ENCODE measurements around the gene ISCU. TPM values are rescaled to one million over a fixed set of nuclear protein-coding genes. Genes with fewer than 3 reads are reported as not detected.
A peak's percentile ranks its signal among the peaks of the same experiment; 100 is the strongest.
"Not testable (repeated sequence)": the region's sequence is repeated elsewhere in the genome, so short reads cannot be mapped to it uniquely, and the experiment has no call there.

The ISCU gene
- total RNA-seq, 2 donors from 2014 or later, result 66.1 to 85.3 TPM

DNA sequence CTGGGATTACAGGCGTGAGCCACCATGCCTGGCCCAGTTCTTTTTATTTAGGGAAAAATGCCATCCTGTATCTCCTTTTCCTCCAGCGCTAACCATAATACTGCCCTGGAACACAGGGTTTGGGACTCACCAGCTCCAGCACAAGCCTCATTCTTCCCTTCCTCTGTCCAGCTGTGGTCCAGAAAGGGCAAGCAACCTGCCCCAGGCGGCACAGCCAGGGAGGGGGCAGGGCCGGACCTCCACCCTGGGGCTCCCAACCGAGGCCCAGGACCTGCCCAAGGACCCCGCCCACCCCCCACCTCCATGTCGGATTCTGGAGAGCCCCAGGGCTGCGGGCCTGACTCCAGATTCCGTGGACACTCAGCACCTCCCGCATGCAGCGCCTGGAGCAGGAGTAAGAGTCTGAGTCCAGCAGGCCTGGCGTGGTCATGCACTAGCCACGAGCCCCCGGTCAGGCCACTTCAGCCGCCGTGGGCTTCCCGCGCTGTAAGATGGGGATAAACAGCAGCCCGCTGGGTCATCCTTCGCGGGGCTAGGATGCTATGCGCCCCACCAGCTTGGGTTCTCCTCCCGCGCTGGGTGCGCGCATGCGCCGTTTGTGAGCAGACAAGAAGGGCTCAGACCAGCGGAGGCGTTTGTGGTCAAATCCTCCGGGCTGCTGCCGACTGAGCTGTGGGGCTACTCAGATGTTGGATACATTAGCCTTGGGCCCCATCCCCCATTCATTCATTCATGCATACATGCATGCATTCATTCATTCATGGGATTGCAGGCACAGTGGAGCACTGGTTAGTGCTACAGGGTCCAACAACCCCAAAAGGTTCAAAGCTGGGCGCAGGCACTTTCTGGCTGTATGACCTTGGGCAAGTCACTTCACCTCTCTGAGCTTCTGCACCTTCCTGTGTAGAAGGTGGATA is 19.2 kb downstream of the ISCU start:
- Mint-ChIP-seq H3K27ac (no peak overlapping the region), H3K4me1 (ENCODE audit: low read depth in 2 of 2) (peaks cover 17% of the 10 kb centered on the region in 2 donors), H3K9me3 (peaks cover 11% of the 10 kb centered on the region), H3K4me3 (no peak overlapping the region), H3K27me3 (peaks cover 7% of the 10 kb centered on the region in 2 donors), H3K36me3 (peaks cover 12% of the 10 kb centered on the region)
- no peak for DNase-seq (ENCODE audit: low spot score)
- no peak for ATAC-seq

GRCh38 chr12:108582509-108582908 is 20.1 kb downstream of the ISCU start:
- H3K4me1 Mint-ChIP-seq (ENCODE audit: low read depth in 2 of 2), result peaks cover 14 to 17% of the 10 kb centered on the region in 2 donors
- no peak overlapping the region for H3K27ac Mint-ChIP-seq
- H3K4me3 Mint-ChIP-seq, result no peak overlapping the region
- peaks cover 12% of the 10 kb centered on the region for H3K36me3 Mint-ChIP-seq
- no peak for ATAC-seq
- H3K9me3 Mint-ChIP-seq, result peaks cover 11% of the 10 kb centered on the region
- peaks cover 4 to 7% of the 10 kb centered on the region in 2 donors for H3K27me3 Mint-ChIP-seq
- DNase-seq (ENCODE audit: low spot score), result peak; percentile 12

GRCh38 chr12:108582978-108583770 is 20.8 kb downstream of the ISCU start:
- Mint-ChIP-seq H3K4me1 (ENCODE audit: low read depth in 2 of 2) (peaks cover 14 to 15% of the 10 kb centered on the region in 2 donors), H3K27ac (no peak overlapping the region), H3K9me3 (peaks cover 10% of the 10 kb centered on the region), H3K27me3 (peaks cover 4 to 7% of the 10 kb centered on the region in 2 donors), H3K4me3 (no peak overlapping the region), H3K36me3 (peaks cover 12% of the 10 kb centered on the region)
- DNase-seq (ENCODE audit: low spot score), result peak; percentile 28
- ATAC-seq, result no peak

DNA sequence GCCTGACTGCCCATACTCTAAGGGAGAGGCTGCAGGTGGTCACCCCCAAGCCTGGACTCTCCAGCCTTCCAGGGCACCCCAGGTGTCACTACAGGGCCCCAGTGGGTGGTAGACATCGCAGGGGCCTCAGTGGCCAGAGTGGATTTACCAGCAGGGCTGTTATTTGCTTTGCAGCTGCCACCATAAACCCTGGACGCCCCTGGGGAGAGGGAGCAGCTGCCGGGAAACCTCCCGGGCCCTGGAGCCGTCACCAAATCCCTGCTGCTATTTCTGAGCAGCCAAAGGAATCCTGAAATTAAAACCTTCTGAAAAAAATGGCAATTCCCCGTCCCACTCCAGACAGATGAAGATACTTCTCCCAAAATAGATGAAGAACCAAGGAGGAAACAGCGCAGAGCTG is 21.6 kb downstream of the ISCU start:
- H3K4me3 Mint-ChIP-seq, result no peak overlapping the region
- peaks cover 2% of the 10 kb centered on the region for H3K9me3 Mint-ChIP-seq
- peaks cover 4 to 7% of the 10 kb centered on the region in 2 donors for H3K27me3 Mint-ChIP-seq
- no peak overlapping the region for H3K27ac Mint-ChIP-seq
- peak; percentile 39 for DNase-seq (ENCODE audit: low spot score)
- no peak for ATAC-seq
- H3K36me3 Mint-ChIP-seq, result peaks cover 4% of the 10 kb centered on the region
- peaks cover 6 to 7% of the 10 kb centered on the region in 2 donors for H3K4me1 Mint-ChIP-seq (ENCODE audit: low read depth in 2 of 2)

DNA sequence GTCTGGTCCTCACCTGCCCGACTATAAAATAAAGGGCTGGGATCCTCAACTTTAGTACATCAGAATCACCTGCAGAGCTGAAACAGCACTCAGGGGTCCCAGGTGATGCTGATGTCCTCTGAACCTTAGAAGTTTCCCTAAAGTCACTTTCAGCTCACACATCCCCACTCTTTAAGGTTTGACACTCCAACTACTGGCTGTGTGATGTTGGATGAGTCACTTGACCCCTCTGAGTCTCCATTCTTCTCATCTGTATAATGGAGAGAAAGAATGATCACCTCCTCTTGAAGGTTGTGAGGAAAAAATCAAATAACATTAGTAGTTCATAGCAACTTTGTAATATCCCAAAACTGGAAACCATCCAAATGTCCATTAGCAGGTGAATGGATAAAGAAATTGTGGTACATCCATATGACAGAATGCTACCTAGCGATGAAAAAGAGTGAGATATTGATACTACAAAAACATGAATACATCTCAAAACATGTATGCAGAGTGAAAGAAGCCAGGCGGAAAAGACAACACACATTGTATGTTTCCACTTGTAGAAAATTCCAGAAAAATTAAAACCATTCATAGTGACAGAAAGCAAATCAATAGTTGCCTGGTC is 22.2 kb downstream of the ISCU start:
- Mint-ChIP-seq H3K9me3 (no peaks in the 10 kb centered on the region), H3K4me1 (ENCODE audit: low read depth in 2 of 2) (peaks cover under 1% of the 10 kb centered on the region in 2 donors), H3K4me3 (no peak overlapping the region), H3K36me3 (no peaks in the 10 kb centered on the region), H3K27me3 (peaks cover 4 to 7% of the 10 kb centered on the region in 2 donors), H3K27ac (no peak overlapping the region)
- DNase-seq (ENCODE audit: low spot score), result peak; percentile 22
- no peak for ATAC-seq

GRCh38 chr12:108585864-108586263 is 23.5 kb downstream of the ISCU start:
- no peaks in the 10 kb centered on the region for H3K9me3 Mint-ChIP-seq
- H3K36me3 Mint-ChIP-seq, result no peaks in the 10 kb centered on the region
- H3K27me3 Mint-ChIP-seq, result peaks cover 4 to 7% of the 10 kb centered on the region in 2 donors
- H3K27ac Mint-ChIP-seq, result no peak overlapping the region
- DNase-seq (ENCODE audit: low spot score), result no peak
- no peaks in the 10 kb centered on the region for H3K4me1 Mint-ChIP-seq (ENCODE audit: low read depth in 2 of 2)
- ATAC-seq, result no peak
- H3K4me3 Mint-ChIP-seq, result no peak overlapping the region

DNA sequence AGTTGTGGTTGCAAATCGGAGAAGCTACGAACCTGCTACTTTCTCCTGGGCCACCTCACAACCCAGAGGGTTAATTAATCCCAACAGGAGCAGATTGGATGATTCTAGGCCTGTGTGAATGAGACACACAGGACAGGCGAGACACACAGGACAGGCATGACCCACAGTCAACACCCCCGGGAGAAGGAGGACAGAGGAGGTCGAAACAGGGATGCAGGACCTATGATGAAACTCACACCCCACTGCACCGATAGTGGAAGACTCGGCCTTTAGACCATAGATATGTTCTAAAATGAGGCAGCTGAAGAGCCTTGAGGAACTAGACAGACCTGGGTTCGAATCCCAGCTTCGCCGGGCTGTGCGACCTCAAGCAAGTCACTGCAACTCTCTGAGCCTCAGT is 23.9 kb downstream of the ISCU start:
- Mint-ChIP-seq H3K4me1 (ENCODE audit: low read depth in 2 of 2) (no peaks in the 10 kb centered on the region), H3K36me3 (no peaks in the 10 kb centered on the region), H3K27me3 (peaks cover 4 to 7% of the 10 kb centered on the region in 2 donors), H3K4me3 (no peak overlapping the region), H3K9me3 (no peaks in the 10 kb centered on the region), H3K27ac (no peak overlapping the region)
- DNase-seq (ENCODE audit: low spot score), result peak; percentile 35
- no peak for ATAC-seq

- DNase-seq (ENCODE audit: low spot score) (peak; percentile 16), ATAC-seq (no peak)
- Mint-ChIP-seq H3K36me3 (no peaks in the 10 kb centered on the region), H3K27ac (no peak overlapping the region), H3K9me3 (no peaks in the 10 kb centered on the region), H3K4me1 (ENCODE audit: low read depth in 2 of 2) (no peaks in the 10 kb centered on the region), H3K27me3 (peaks cover 4 to 7% of the 10 kb centered on the region in 2 donors), H3K4me3 (no peak overlapping the region)
Measured at GRCh38 chr12:108587826-108588225, 25.4 kb downstream of the ISCU start.

GRCh38 chr12:108589028-108589839 is 26.8 kb downstream of the ISCU start:
- Mint-ChIP-seq H3K4me3 (no peak overlapping the region), H3K36me3 (no peaks in the 10 kb centered on the region), H3K9me3 (no peaks in the 10 kb centered on the region), H3K27ac (no peak overlapping the region), H3K4me1 (ENCODE audit: low read depth in 2 of 2) (no peaks in the 10 kb centered on the region), H3K27me3 (peaks cover 4 to 7% of the 10 kb centered on the region in 2 donors)
- no peak for ATAC-seq
- no peak for DNase-seq (ENCODE audit: low spot score)

GRCh38 chr12:108589840-108590229 is 27.4 kb downstream of the ISCU start:
- ATAC-seq, result no peak
- H3K4me3 Mint-ChIP-seq, result no peak overlapping the region
- no peaks in the 10 kb centered on the region for H3K9me3 Mint-ChIP-seq

DNA sequence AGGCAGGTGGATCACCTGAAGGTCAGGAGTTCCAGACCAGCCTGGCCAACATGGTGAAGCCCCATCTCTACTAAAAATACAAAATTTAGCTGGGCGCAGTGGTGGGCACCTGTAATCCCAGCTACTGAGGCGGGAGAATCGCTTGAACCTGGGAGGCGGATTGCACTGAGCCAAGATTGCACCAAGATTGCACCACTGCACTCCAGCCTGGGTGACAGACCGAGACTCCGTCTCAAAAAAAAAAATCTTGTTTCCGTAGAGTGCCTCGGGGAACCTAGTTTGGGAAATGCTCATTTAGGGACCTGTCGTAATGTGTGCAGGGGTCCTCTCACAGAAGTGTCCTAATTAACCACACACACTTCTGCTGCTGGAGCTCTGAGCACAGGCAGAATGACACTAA is 28.1 kb downstream of the ISCU start:
- not testable (repeated sequence) for DNase-seq (ENCODE audit: low spot score); H3K9me3 Mint-ChIP-seq; H3K27ac Mint-ChIP-seq

More at GRCh38 chr12:108589840-108590229, 27.4 kb downstream of the ISCU start:
- no peak for DNase-seq (ENCODE audit: low spot score)
- H3K27ac Mint-ChIP-seq, result no peak overlapping the region
- no peaks in the 10 kb centered on the region for H3K4me1 Mint-ChIP-seq (ENCODE audit: low read depth in 2 of 2)
- peaks cover under 1 to 3% of the 10 kb centered on the region in 2 donors for H3K27me3 Mint-ChIP-seq
- no peaks in the 10 kb centered on the region for H3K36me3 Mint-ChIP-seq

GRCh38 chr12:108591267-108591980 is 29.0 kb downstream of the ISCU start:
- DNase-seq (ENCODE audit: low spot score) (no peak), ATAC-seq (no peak)
- H3K36me3 Mint-ChIP-seq, result no peaks in the 10 kb centered on the region
- H3K9me3 Mint-ChIP-seq, result no peaks in the 10 kb centered on the region
- no peak overlapping the region for H3K4me3 Mint-ChIP-seq
- no peaks in the 10 kb centered on the region for H3K27me3 Mint-ChIP-seq
- H3K27ac Mint-ChIP-seq, result no peak overlapping the region
- no peaks in the 10 kb centered on the region for H3K4me1 Mint-ChIP-seq (ENCODE audit: low read depth in 2 of 2)

More for the DNA sequence above, 28.1 kb downstream of the ISCU start:
- not testable (repeated sequence) for H3K4me3 Mint-ChIP-seq; ATAC-seq; H3K27me3 Mint-ChIP-seq; H3K4me1 Mint-ChIP-seq (ENCODE audit: low read depth in 2 of 2); H3K36me3 Mint-ChIP-seq
